Stimulated activated naive CD8-positive, alpha-beta T cell treated with anti-CD3 and anti-CD28 coated beads, Interleukin-15, Interleukin-2, amounts not matched to agents 100 ng/mL and 50 ng/mL, for 24 hours (primary cell): ENCODE data around the gene GALNT6.
"Not testable (repeated sequence)": the region's sequence is repeated elsewhere in the genome, so short reads cannot be mapped to it uniquely, and the experiment has no call there.

Source experiments
- H3K27ac Mint-ChIP-seq: one replicate; pipeline ENCODE4 v1.8.0; 2021; ENCODE audit warnings: mild to moderate bottlenecking, mixed read lengths
- H3K27me3 Mint-ChIP-seq: one replicate; pipeline ENCODE4 v1.8.0; 2021; ENCODE audit warnings: mixed read lengths
- H3K36me3 Mint-ChIP-seq: one replicate; pipeline ENCODE4 v1.8.0; 2021; ENCODE audit warnings: low read depth, mixed read lengths
- H3K4me1 Mint-ChIP-seq: one replicate; pipeline ENCODE4 v1.8.0; 2021; ENCODE audit warnings: low read depth, mixed read lengths
- H3K4me3 Mint-ChIP-seq: one replicate; pipeline ENCODE4 v1.8.0; 2021; ENCODE audit warnings: mild to moderate bottlenecking, mixed read lengths
- H3K9me3 Mint-ChIP-seq: one replicate; pipeline ENCODE4 v1.8.0; 2021; ENCODE audit warnings: mixed read lengths

Gene GALNT6

DNA sequence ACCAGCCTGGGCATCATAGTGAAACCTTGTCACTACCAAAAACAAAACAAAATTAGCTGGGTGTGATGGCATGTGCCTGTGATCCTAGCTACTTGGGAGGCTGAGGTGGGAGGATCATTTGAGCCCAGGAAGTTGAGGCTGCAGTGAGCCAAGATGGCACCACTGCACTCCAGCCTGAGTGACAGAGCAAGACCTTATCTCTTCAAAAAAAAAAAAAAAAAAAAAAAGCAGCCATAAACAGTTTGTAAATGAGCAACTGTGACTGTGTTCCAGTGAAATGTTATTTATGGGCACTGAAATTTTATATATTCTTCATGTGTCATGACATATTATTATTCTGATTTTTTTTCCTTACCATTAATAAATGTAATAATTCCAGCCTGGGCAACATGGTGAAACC, 53.9 kb downstream of the GALNT6 start:
- H3K4me1 Mint-ChIP-seq = peaks cover 14% of the 10 kb centered on the region
- not testable (repeated sequence) for H3K27ac Mint-ChIP-seq, H3K36me3 Mint-ChIP-seq, H3K27me3 Mint-ChIP-seq, H3K4me3 Mint-ChIP-seq, H3K9me3 Mint-ChIP-seq

DNA sequence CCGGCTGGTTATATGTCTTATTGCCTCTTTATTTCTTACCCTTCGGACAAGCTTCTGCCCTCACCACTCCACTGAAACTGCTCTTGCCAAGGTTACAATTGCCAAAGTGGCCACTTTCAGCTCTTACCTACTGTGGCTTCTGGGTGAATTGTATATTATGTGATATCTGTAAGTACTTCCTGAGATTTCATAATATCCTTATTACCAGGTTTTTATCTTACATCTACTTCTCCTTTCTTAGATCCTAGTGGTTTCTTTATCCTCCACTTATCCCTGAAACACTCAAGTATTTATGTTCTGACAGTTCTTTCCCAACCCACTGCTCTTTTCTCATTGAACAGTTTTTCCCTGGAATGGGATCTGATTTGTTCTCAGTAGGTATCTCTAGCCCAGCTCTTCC, 55.3 kb downstream of the GALNT6 start:
- Mint-ChIP-seq H3K9me3 (no peaks in the 10 kb centered on the region), H3K27ac (no peak overlapping the region), H3K4me1 (peaks cover under 1% of the 10 kb centered on the region), H3K27me3 (no peaks in the 10 kb centered on the region), H3K4me3 (no peak overlapping the region), H3K36me3 (no peaks in the 10 kb centered on the region)

DNA sequence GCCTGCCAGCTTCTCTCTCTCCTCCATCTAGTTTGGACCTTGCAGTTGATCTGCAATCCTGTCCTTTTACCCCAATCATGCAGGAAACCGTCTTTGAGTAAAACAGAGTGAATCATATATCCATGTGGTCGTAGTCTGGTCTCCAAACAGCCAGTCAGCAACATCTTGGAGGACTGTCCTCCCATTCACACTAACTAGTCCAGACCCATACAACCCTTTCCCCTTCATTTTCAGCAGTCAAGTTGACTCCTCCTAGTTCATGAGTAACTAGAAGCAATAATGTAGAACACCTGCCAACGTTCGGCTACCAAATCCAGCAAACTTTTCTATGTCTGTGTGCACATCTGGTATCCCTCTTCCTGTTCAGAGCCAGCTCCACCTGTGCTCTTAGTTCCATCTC, 56.4 kb downstream of the GALNT6 start:
- no peak overlapping the region for H3K27ac Mint-ChIP-seq
- no peaks in the 10 kb centered on the region for H3K36me3 Mint-ChIP-seq
- H3K4me1 Mint-ChIP-seq = peaks cover 7% of the 10 kb centered on the region
- H3K27me3 Mint-ChIP-seq = no peaks in the 10 kb centered on the region
- no peak overlapping the region for H3K4me3 Mint-ChIP-seq
- H3K9me3 Mint-ChIP-seq = no peaks in the 10 kb centered on the region

GRCh38 chr12:51333536-51333935, 57.7 kb downstream of the GALNT6 start:
- Mint-ChIP-seq H3K27me3 (no peaks in the 10 kb centered on the region), H3K27ac (no peak overlapping the region), H3K4me1 (peaks cover 16% of the 10 kb centered on the region), H3K36me3 (no peaks in the 10 kb centered on the region), H3K9me3 (no peaks in the 10 kb centered on the region), H3K4me3 (no peak overlapping the region)

GRCh38 chr12:51330186-51330585, 61.0 kb downstream of the GALNT6 start:
- Mint-ChIP-seq H3K27ac (no peak overlapping the region), H3K36me3 (no peaks in the 10 kb centered on the region), H3K4me1 (peaks cover 46% of the 10 kb centered on the region), H3K27me3 (no peaks in the 10 kb centered on the region), H3K4me3 (peak overlapping the region; percentile 31), H3K9me3 (no peaks in the 10 kb centered on the region)

- H3K4me1 Mint-ChIP-seq = peaks cover 51% of the 10 kb centered on the region
Measured at GRCh38 chr12:51329742-51330141, 61.5 kb downstream of the GALNT6 start.

GRCh38 chr12:51328587-51328986, 62.6 kb downstream of the GALNT6 start:
- Mint-ChIP-seq H3K4me3 (peak overlapping the region; percentile 21), H3K27ac (no peak overlapping the region), H3K9me3 (no peaks in the 10 kb centered on the region), H3K4me1 (peaks cover 56% of the 10 kb centered on the region), H3K36me3 (no peaks in the 10 kb centered on the region), H3K27me3 (no peaks in the 10 kb centered on the region)

More at GRCh38 chr12:51329742-51330141, 61.5 kb downstream of the GALNT6 start:
- Mint-ChIP-seq H3K36me3 (no peaks in the 10 kb centered on the region), H3K27ac (peak overlapping the region; percentile 87), H3K27me3 (no peaks in the 10 kb centered on the region), H3K9me3 (no peaks in the 10 kb centered on the region), H3K4me3 (peak overlapping the region; percentile 31)

GRCh38 chr12:51326698-51327439, 64.3 kb downstream of the GALNT6 start:
- H3K36me3 Mint-ChIP-seq = peaks cover 9% of the 10 kb centered on the region
- H3K4me3 Mint-ChIP-seq = peak overlapping the region; percentile 52
- no peaks in the 10 kb centered on the region for H3K9me3 Mint-ChIP-seq
- H3K4me1 Mint-ChIP-seq = peaks cover 71% of the 10 kb centered on the region
- no peaks in the 10 kb centered on the region for H3K27me3 Mint-ChIP-seq
- peak overlapping the region; percentile 95 for H3K27ac Mint-ChIP-seq

DNA sequence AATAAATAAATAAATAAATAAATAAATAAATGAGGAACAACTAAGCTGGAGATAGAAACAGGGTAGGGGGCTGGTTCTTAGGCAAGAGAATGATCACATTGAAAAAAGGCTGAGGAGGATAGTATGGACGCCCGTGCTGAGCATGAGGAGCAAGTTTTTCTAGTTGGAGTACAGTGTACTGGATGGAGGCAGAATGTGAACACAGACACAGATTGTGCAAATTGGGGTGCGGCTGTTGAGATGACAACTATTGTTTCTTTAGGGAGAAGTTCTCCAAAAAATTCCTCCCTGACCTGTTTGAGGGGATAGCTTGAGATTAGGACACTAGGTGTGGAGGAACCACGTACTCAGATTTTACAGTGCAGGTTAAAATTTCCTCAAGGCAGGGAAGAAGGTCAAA, 66.3 kb downstream of the GALNT6 start:
- H3K27ac Mint-ChIP-seq = peak overlapping the region; percentile 80
- peaks cover 85% of the 10 kb centered on the region for H3K4me1 Mint-ChIP-seq
- H3K9me3 Mint-ChIP-seq = no peaks in the 10 kb centered on the region
- peaks cover 21% of the 10 kb centered on the region for H3K36me3 Mint-ChIP-seq
- H3K27me3 Mint-ChIP-seq = no peaks in the 10 kb centered on the region
- H3K4me3 Mint-ChIP-seq = peak overlapping the region; percentile 63

DNA sequence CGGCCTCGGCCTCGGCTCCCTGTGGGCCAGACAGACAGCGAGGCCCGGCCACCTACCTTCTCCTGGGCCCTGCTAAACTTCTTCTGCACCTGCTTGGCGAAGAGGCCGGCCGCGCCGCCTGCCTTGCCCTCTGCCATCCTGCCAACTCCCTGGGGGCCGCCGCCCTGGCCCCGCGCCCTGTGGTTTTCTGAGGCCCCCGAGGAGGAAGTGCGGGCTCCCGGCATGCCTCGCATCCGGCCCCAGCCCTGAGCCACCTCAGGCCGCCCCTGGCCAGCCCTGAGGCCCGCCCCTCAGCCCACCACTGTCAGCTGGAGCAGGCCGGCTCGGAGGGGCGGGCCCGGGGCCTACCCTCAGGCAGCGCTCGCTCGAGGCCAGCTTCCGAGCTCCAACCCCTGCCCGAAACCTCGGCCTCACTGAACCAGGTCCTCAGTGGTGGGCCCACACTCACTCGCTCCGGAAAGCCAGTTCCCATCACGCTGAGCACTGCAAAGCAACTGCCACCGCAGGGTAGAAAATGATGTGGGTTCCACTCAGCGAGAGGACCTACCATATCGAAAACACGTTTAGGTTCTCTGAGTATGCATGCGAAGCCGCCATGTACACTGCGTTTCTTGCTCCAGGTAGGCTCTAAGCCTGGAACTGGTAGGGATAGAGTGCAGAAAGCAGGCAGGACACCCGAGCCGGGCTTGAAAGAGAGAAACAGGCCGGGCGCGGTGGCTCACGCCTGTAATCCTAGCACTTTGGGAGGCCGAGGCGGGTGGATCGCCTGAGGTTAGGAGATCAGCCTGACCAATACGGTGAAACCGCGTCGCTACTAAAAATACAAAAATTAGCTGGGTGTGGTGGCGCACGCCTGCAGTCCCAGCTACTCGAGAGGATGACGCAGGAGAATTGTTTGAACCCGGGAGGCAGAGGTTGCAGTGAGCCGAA, 67.0 kb downstream of the GALNT6 start, which contains the start of gene BIN2:
Gene BIN2 (minus strand): TSS at position 209 of the 930 bp plus-strand sequence. CDS start 72 bp downstream, at position 137.
- peak within 1 kb of the TSS; percentile 98 for H3K27ac Mint-ChIP-seq
- H3K9me3 Mint-ChIP-seq = no peaks in the 10 kb centered on the region
- H3K36me3 Mint-ChIP-seq = peaks cover 21% of the 10 kb centered on the region
- peak within 1 kb of the TSS; percentile 91 for H3K4me3 Mint-ChIP-seq
- no peaks in the 10 kb centered on the region for H3K27me3 Mint-ChIP-seq
- H3K4me1 Mint-ChIP-seq = peaks cover 85% of the 10 kb centered on the region

DNA sequence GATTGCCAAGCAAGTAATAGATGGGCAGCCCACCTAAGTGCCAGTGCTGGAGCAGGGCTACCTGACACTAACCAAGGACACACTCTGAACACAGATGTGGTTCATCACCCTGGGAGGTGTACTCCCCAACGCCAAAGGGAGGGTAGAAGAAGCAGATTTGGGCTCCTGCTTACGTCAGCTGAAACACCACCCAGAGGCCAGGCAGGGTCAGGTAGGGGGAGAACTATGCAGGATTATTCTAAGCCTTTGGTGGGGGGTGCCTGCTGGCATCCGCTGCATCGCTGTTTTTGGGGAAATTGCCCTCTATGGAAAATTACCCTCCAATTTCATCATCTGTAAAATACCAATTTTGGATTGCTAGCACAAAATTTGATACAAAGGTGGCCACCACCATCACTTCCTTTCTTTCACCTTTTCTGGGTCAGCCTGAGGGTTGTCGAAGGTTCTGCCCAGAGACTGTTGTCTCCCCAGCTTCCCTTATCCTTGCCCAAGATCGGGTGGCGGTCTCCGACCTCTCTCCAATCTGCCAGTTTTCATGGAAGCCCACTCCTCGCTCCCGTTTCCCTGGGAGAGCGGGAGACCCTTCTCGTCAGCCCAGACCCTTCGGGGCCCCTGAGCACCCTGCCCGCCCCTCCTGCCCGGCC, 67.8 kb downstream of the GALNT6 start:
- H3K27me3 Mint-ChIP-seq = no peaks in the 10 kb centered on the region
- peak overlapping the region; percentile 91 for H3K4me3 Mint-ChIP-seq
- peaks cover 88% of the 10 kb centered on the region for H3K4me1 Mint-ChIP-seq
- no peaks in the 10 kb centered on the region for H3K9me3 Mint-ChIP-seq
- H3K36me3 Mint-ChIP-seq = peaks cover 26% of the 10 kb centered on the region
- peak overlapping the region; percentile 98 for H3K27ac Mint-ChIP-seq

DNA sequence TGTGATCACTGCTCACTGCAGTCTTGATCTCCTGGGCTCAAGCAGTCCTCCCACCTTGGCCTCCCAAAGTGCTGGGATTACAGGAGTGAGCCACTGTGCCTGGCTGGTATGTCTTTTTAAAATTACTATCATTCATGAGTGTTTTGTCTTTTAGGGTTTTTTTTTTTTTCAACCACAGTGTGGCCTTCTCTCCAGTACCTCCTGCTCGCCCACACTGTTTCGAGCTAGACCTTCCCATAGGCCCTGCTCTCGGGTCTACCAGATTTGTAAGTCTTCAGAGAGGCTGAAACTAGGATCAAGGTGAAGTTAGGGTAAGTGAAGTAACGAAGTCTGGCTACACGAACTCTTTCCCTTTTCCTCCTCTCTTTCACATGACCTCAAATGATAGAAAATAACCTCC, 68.8 kb downstream of the GALNT6 start:
- H3K9me3 Mint-ChIP-seq = no peaks in the 10 kb centered on the region
- H3K36me3 Mint-ChIP-seq = peaks cover 31% of the 10 kb centered on the region
- no peaks in the 10 kb centered on the region for H3K27me3 Mint-ChIP-seq
- H3K4me1 Mint-ChIP-seq = peaks cover 85% of the 10 kb centered on the region
- peak overlapping the region; percentile 91 for H3K4me3 Mint-ChIP-seq
- H3K27ac Mint-ChIP-seq = peak overlapping the region; percentile 98

DNA sequence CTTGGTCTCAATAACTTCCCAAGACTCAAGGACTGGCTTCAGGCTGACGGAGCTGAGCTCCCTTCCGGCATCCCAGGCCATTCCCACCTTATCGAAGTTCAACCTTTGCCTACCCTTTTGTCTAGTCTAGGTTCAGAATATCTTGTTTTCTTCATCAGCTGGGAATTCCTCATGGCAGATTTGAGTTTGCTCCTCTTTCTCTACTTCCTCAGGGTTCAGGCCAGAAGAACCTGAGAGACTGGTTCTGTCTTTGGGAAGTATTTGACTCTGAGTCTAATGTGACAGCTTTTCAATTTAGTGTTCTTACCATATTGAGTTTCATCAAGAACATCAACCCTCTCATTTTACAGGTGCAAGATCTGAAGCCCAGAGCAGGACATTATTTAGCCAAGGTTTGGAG, 69.3 kb downstream of the GALNT6 start:
- Mint-ChIP-seq H3K27me3 (no peaks in the 10 kb centered on the region), H3K36me3 (peaks cover 36% of the 10 kb centered on the region), H3K9me3 (no peaks in the 10 kb centered on the region), H3K4me1 (peaks cover 84% of the 10 kb centered on the region), H3K4me3 (peak overlapping the region; percentile 91), H3K27ac (peak overlapping the region; percentile 98)

DNA sequence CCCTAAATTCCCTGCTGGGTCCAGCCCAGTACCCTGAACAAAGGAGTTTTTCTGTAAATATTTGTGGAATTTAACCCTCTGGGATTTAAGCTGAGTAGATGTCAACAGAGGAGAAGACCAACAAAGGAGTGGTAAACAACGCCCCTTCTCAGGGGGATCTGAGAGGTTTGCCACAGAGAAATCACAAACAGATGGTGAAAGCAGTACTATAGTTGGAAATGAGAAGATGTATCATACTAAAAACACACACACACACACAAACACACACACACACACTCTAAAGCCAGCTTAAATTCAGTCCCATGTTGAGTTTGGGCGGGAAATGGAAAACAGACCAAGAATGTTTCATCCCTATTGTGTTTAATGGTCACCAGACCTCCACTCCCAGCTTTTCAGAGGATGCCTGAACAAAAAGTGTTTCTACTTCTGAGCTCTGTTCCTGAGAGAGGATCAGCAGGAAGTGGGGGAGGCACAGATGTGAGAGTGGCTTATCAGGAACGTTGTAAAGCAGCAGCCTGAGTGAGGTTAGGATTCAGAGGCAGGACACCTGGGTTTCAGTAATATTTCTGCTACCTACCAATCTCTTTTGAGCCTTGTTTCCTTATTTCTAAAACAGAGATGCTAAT, 70.4 kb downstream of the GALNT6 start:
- H3K27ac Mint-ChIP-seq = peak overlapping the region; percentile 98
- H3K36me3 Mint-ChIP-seq = peaks cover 40% of the 10 kb centered on the region
- H3K9me3 Mint-ChIP-seq = no peaks in the 10 kb centered on the region
- no peaks in the 10 kb centered on the region for H3K27me3 Mint-ChIP-seq
- peak overlapping the region; percentile 91 for H3K4me3 Mint-ChIP-seq
- peaks cover 81% of the 10 kb centered on the region for H3K4me1 Mint-ChIP-seq
